IMR-90 (cell line): ENCODE data around the gene TMEM141. TPM values are rescaled to one million over a fixed set of nuclear protein-coding genes. Genes with fewer than 3 reads are reported as not detected.
A peak's percentile ranks its signal among the peaks of the same experiment; 100 is the strongest.

Experiments used
- ATAC-seq: fragments of 200-7000 bp; cut with Tn5 transposase; 2 replicates; pipeline ENCODE4 v1.9.1; 2020; ENCODE audit warnings: low read depth, mild to moderate bottlenecking, moderate library complexity
- BruUV-seq: library from RNA; stranded (reverse); fragments of 400-500 nt; replicated peaks from 2 replicates; lab custom pipeline; 2021; lab: Mats Ljungman, UMichigan
- CTCF ChIA-PET: fragments of 300-600 bp; formaldehyde crosslinking; extraction: SDS; loops from one replicate; lab custom pipeline; 2021; ENCODE audit warnings: antibody characterized with exemption; lab: Yijun Ruan, JAX
- POLR2A ChIA-PET: fragments of 300-600 bp; sonication (Branson Sonifier 250); formaldehyde crosslinking; loops from one replicate; lab custom pipeline; 2022; ENCODE audit warnings: antibody characterized with exemption; ENCODE audit not compliant: unreplicated experiment; lab: Charles Lee
- DNase-seq: peaks from one replicate; pipeline ENCODE4 v3.0.0; 2013
- H2AFZ ChIP-seq: replicated peaks from 2 replicates; pipeline ENCODE3; 2013; ENCODE audit warnings: low read length, mild to moderate bottlenecking; ENCODE audit not compliant: poor library complexity
- H2AK5ac ChIP-seq: 2 replicates; pipeline ENCODE4 v1.6.1; 2013; ENCODE audit warnings: low read depth, low read length, inconsistent platforms
- H2AK9ac ChIP-seq: replicated peaks from 2 replicates; pipeline ENCODE3; 2013; ENCODE audit warnings: mild to moderate bottlenecking, low read depth, low read length, moderate library complexity; ENCODE audit not compliant: poor library complexity
- H2BK120ac ChIP-seq: 2 replicates; pipeline ENCODE4 v1.6.1; 2013; ENCODE audit warnings: low read depth, low read length, inconsistent platforms
- H2BK15ac ChIP-seq: 3 replicates; pipeline ENCODE4 v1.6.1; 2013; ENCODE audit warnings: low read depth, low read length, inconsistent platforms
- H2BK20ac ChIP-seq: 2 replicates; pipeline ENCODE4 v1.6.1; 2013; ENCODE audit warnings: low read depth, mild to moderate bottlenecking, inconsistent platforms, low read length, moderate library complexity
- H2BK5ac ChIP-seq: 2 replicates; pipeline ENCODE4 v1.6.1; 2013; ENCODE audit warnings: mild to moderate bottlenecking, low read depth, low read length, inconsistent platforms; ENCODE audit not compliant: poor library complexity, severe bottlenecking
- H3K14ac ChIP-seq: replicated peaks from 2 replicates; pipeline ENCODE4 v1.6.1; 2013; ENCODE audit warnings: low read depth, low read length, inconsistent platforms
- H3K18ac ChIP-seq: 2 replicates; pipeline ENCODE4 v1.6.1; 2013; ENCODE audit warnings: low read depth, low read length, control low read depth
- H3K23ac ChIP-seq: 2 replicates; pipeline ENCODE4 v1.6.1; 2013; ENCODE audit warnings: low read depth, low read length, inconsistent platforms
- H3K27ac ChIP-seq: 2 replicates; pipeline ENCODE4 v1.5.1; 2013; ENCODE audit warnings: mild to moderate bottlenecking, control low read depth, low read length; ENCODE audit not compliant: insufficient read depth
- H3K27me3 ChIP-seq: 2 replicates; pipeline ENCODE4 v1.6.1; 2013; ENCODE audit warnings: low read length; ENCODE audit not compliant: control insufficient read depth, insufficient read depth
- H3K36me3 ChIP-seq: 2 replicates; pipeline ENCODE4 v1.6.1; 2013; ENCODE audit warnings: low read length, mixed read lengths; ENCODE audit not compliant: control insufficient read depth, insufficient read depth
- H3K4ac ChIP-seq: 2 replicates; pipeline ENCODE4 v1.6.1; 2013; ENCODE audit warnings: low read depth, low read length, inconsistent platforms
- H3K4me1 ChIP-seq: 2 replicates; pipeline ENCODE4 v1.6.1; 2013; ENCODE audit warnings: low read length, mixed read lengths; ENCODE audit not compliant: control insufficient read depth, insufficient read depth
- H3K4me2 ChIP-seq: 2 replicates; pipeline ENCODE4 v1.6.1; 2013; ENCODE audit warnings: low read depth, mild to moderate bottlenecking, control low read depth, low read length, moderate library complexity
- H3K4me3 ChIP-seq: 2 replicates; pipeline ENCODE4 v1.5.1; 2013; ENCODE audit warnings: low read depth, mild to moderate bottlenecking, control low read depth, low read length, moderate library complexity; ENCODE audit not compliant: insufficient read depth
- H3K56ac ChIP-seq: 2 replicates; pipeline ENCODE4 v1.6.1; 2013; ENCODE audit warnings: low read length, inconsistent platforms; ENCODE audit not compliant: insufficient read depth; ENCODE audit errors: extremely low read depth
- H3K79me1 ChIP-seq, 2 experiments: 2 replicates each; pipeline ENCODE4 v1.6.1; 2013; ENCODE audit warnings: low read length in 2 of 2, inconsistent platforms in 1 of 2, low read depth in 1 of 2
- H3K9ac ChIP-seq: 2 replicates; pipeline ENCODE4 v1.6.1; 2013; ENCODE audit warnings: low read depth, low read length, control low read depth
- H3K9me1 ChIP-seq: 2 replicates; pipeline ENCODE4 v1.6.1; 2013; ENCODE audit warnings: low read length, inconsistent platforms; ENCODE audit not compliant: insufficient read depth
- H3K9me3 ChIP-seq: 2 replicates; pipeline ENCODE4 v1.6.1; 2013; ENCODE audit warnings: low read length; ENCODE audit not compliant: control insufficient read depth, insufficient read depth
- H4K20me1 ChIP-seq: 2 replicates; pipeline ENCODE4 v1.6.1; 2013; ENCODE audit warnings: low read length, inconsistent platforms; ENCODE audit not compliant: insufficient read depth
- H4K5ac ChIP-seq: 2 replicates; pipeline ENCODE4 v1.6.1; 2013; ENCODE audit warnings: mild to moderate bottlenecking, low read depth, low read length, control low read depth
- H4K8ac ChIP-seq, 2 experiments: 2 replicates each; pipeline ENCODE4 v1.6.1; 2013; ENCODE audit warnings: low read depth in 2 of 2, low read length in 2 of 2, control low read depth in 1 of 2, inconsistent platforms in 1 of 2
- H4K91ac ChIP-seq: 2 replicates; pipeline ENCODE4 v1.6.1; 2013; ENCODE audit warnings: low read depth, low read length, inconsistent platforms; ENCODE audit not compliant: insufficient read depth
- BHLHE40 ChIP-seq: fragments of 150-350 bp; IDR thresholded peaks from 2 replicates; pipeline ENCODE4 v1.6.1; 2016; ENCODE audit warnings: mild to moderate bottlenecking, low read depth, low read length
- CEBPB ChIP-seq: IDR thresholded peaks from 2 replicates; pipeline ENCODE4 v1.6.1; 2012; ENCODE audit warnings: low read depth, low read length, improper control_type of control experiment
- CHD1 ChIP-seq: IDR thresholded peaks from 2 replicates; pipeline ENCODE4 v1.6.1; 2012; ENCODE audit warnings: low read depth, low read length, improper control_type of control experiment
- CTCF ChIP-seq: conservative IDR thresholded peaks from 2 replicates; pipeline ENCODE4 v1.5.1; 2012; ENCODE audit warnings: mild to moderate bottlenecking, low read depth, low read length, improper control_type of control experiment
- FOS ChIP-seq: fragments of 150-350 bp; IDR thresholded peaks from 2 replicates; pipeline ENCODE4 v1.6.1; 2016; ENCODE audit warnings: low read depth, low read length
- MAFK ChIP-seq: IDR thresholded peaks from 2 replicates; pipeline ENCODE4 v1.6.1; 2012; ENCODE audit warnings: low read depth, low read length, improper control_type of control experiment
- MAZ ChIP-seq: IDR thresholded peaks from 2 replicates; pipeline ENCODE4 v1.6.1; 2012; ENCODE audit warnings: low read depth, mild to moderate bottlenecking, low read length, improper control_type of control experiment, moderate library complexity, borderline replicate concordance
- MXI1 ChIP-seq: IDR thresholded peaks from 2 replicates; pipeline ENCODE4 v1.6.1; 2012; ENCODE audit warnings: low read depth, mild to moderate bottlenecking, low read length, moderate library complexity, borderline replicate concordance
- NFE2L2 ChIP-seq: fragments of 150-350 bp; IDR thresholded peaks from 2 replicates; pipeline ENCODE4 v1.6.1; 2016; ENCODE audit warnings: low read depth, mild to moderate bottlenecking, low read length
- POLR2A ChIP-seq: IDR thresholded peaks from 2 replicates; pipeline ENCODE4 v1.6.1; 2012; ENCODE audit warnings: mild to moderate bottlenecking, low read depth, low read length
- RAD21 ChIP-seq: IDR thresholded peaks from 2 replicates; pipeline ENCODE4 v1.6.1; 2012; ENCODE audit warnings: low read length, improper control_type of control experiment
- RCOR1 ChIP-seq: IDR thresholded peaks from 2 replicates; pipeline ENCODE4 v1.6.1; 2012; ENCODE audit warnings: mild to moderate bottlenecking, low read length, improper control_type of control experiment; ENCODE audit not compliant: insufficient replicate concordance
- RFX5 ChIP-seq: IDR thresholded peaks from 2 replicates; pipeline ENCODE4 v1.8.0; 2012; ENCODE audit warnings: low read depth, mild to moderate bottlenecking, low read length, moderate library complexity
- SMC3 ChIP-seq: fragments of 150-350 bp; IDR thresholded peaks from 2 replicates; pipeline ENCODE4 v1.6.1; 2016; ENCODE audit warnings: low read depth, mild to moderate bottlenecking, antibody characterized with exemption, low read length, moderate library complexity
- WGBS, 2 experiments: methylation state at CpG; one replicate each; pipeline versions ENCODE4 v1.1.5 to v1.1.7; 2013; ENCODE audit warnings: missing lambda C conversion rate in 2 of 2; ENCODE audit not compliant: insufficient read length in 1 of 2; ENCODE audit errors: extremely low coverage in 2 of 2; 5-methylcytosine and 5-hydroxymethylcytosine counted together
- dilution Hi-C: fragments of 300-500 bp; cut with HindIII; formaldehyde crosslinking; loops from one replicate; pipeline ENCODE4 v1.14.3; 2018; ENCODE audit warnings: low sequenced_read_pairs; ENCODE audit not compliant: unreplicated experiment
- in situ Hi-C: fragments of 300-500 bp; cut with MboI; formaldehyde crosslinking; loops from 3 replicates; pipeline ENCODE4 v1.14.3; 2019; ENCODE audit warnings: low sequenced_read_pairs, inconsistent platforms, mixed read lengths
- intact Hi-C: fragments of 100-400 bp; cut with micrococcal nuclease; formaldehyde crosslinking; loops from 2 replicates; pipeline ENCODE4 v1.10.0; 2022
- polyA plus RNA-seq, 3 experiments: library from polyadenylated mRNA; depleted of rRNA; stranded (reverse); fragments of >200 nt; gene quantifications; 2 replicates each; pipeline ENCODE4 v1.2.3, GENCODE V29; 2012; ENCODE audit warnings: low replicate concordance in 1 of 3
- total RNA-seq: library from RNA; depleted of rRNA; stranded (reverse); fragments of >200 nt; gene quantifications from 2 replicates; pipeline ENCODE4 v1.2.3, GENCODE V29; 2012
- TF ChIP-seq, protein P1 (sequence below): fragments of 150-350 bp; IDR thresholded peaks from 2 replicates; pipeline ENCODE4 v1.6.1; 2017; ENCODE audit warnings: mild to moderate bottlenecking, antibody characterized with exemption, low read length, low read depth
- TF ChIP-seq, protein P2 (sequence below): fragments of 150-350 bp; IDR thresholded peaks from 2 replicates; pipeline ENCODE4 v1.6.1; 2016; ENCODE audit warnings: low read depth, mild to moderate bottlenecking, low read length, moderate library complexity, borderline replicate concordance

The TMEM141 gene
- total and polyA plus RNA-seq, 2 of the 4 experiments (the other 2 are of a cell fraction) = 39.1 to 77.8 TPM

DNA sequence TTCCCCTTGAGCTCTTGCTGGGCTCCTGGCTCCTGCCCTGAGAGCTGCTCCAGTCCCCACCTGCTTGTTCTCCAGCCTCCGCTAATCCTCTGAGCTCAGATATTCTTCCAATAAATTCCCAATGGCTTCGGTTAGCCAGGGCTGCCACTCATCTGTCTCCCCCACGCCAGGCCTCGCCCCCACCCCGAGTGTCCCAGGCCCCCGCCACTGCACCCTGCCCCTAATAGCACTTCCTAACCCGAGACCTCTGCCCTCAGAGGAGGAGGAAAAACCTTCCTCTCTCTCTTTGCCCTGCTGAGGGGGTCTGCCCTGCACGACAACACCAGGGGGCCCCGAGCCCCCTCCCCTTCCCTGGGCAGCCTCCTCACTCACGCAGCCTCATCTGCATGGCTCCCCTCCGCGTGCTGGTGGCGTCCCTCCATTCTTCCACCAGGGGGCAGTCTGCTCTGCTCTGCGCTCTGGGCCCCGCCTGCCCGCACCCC lies 21.4 kb upstream of the TMEM141 start:
- ChIA-PET CTCF (no interaction called here), POLR2A (no interaction called here)
- BruUV-seq = no TSS peak
- DNase-seq (no peak), ATAC-seq (peak; percentile 80)
- dilution Hi-C loops (no loop called here), intact Hi-C loops (no loop called here), in situ Hi-C loops (no loop called here)
- Histone ChIP-seq H2BK120ac (no peak overlapping the region), H3K23ac (no peak overlapping the region), H3K27ac (no peak overlapping the region), H3K4me2 (no peak overlapping the region), H3K4me1 (no peaks in the 10 kb centered on the region), H2AK9ac (no peak overlapping the region), H4K20me1 (no peaks in the 10 kb centered on the region), H4K5ac (no peak overlapping the region), H2AK5ac (no peak overlapping the region), H2BK20ac (no peak overlapping the region), H3K4me3 (no peak overlapping the region), H4K8ac (no peak overlapping the region), H3K4ac (no peak overlapping the region), H3K36me3 (no peaks in the 10 kb centered on the region), H4K91ac (no peak overlapping the region), H2BK15ac (no peak overlapping the region), H2AFZ (peak overlapping the region; percentile 72), H3K27me3 (peaks cover 9% of the 10 kb centered on the region), H3K18ac (no peak overlapping the region), H3K9me1 (no peaks in the 10 kb centered on the region), H3K9me3 (peaks cover 9% of the 10 kb centered on the region), H2BK5ac (no peak overlapping the region), H3K79me1 (no peaks in the 10 kb centered on the region), H3K9ac (no peak overlapping the region), H3K56ac (no peak overlapping the region), H3K14ac (no peak overlapping the region)
- TF ChIP-seq MXI1 (no peak), RCOR1 (no peak), RAD21 (peak; percentile 20; the same call in 1 of the 2 replicates), MAZ (peak; percentile 42; the same call in 1 of the 2 replicates), FOS (no peak), RFX5 (no peak), SMC3 (no peak), CEBPB (no peak), CTCF (peak; percentile 45), NFE2L2 (no peak), MAFK (no peak), POLR2A (no peak), BHLHE40 (no peak), CHD1 (no peak)
- TF ChIP-seq, protein P1, sequence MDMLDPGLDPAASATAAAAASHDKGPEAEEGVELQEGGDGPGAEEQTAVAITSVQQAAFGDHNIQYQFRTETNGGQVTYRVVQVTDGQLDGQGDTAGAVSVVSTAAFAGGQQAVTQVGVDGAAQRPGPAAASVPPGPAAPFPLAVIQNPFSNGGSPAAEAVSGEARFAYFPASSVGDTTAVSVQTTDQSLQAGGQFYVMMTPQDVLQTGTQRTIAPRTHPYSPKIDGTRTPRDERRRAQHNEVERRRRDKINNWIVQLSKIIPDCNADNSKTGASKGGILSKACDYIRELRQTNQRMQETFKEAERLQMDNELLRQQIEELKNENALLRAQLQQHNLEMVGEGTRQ = no peak
- TF ChIP-seq, protein P2, sequence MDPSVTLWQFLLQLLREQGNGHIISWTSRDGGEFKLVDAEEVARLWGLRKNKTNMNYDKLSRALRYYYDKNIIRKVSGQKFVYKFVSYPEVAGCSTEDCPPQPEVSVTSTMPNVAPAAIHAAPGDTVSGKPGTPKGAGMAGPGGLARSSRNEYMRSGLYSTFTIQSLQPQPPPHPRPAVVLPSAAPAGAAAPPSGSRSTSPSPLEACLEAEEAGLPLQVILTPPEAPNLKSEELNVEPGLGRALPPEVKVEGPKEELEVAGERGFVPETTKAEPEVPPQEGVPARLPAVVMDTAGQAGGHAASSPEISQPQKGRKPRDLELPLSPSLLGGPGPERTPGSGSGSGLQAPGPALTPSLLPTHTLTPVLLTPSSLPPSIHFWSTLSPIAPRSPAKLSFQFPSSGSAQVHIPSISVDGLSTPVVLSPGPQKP = no peak
- WGBS, 2 experiments = 15% methylated on average over 5 of the region's 16 CpGs; no CpG with 5 or more reads in 1 of the 2 experiments
